Neuron (in vitro differentiated cells): ENCODE measurements around the gene TRIOBP.
A peak's percentile ranks its signal among the peaks of the same experiment; 100 is the strongest.

Experiments used
- H2AFZ ChIP-seq: one replicate; pipeline ENCODE4 v1.6.1; 2013; ENCODE audit warnings: low read depth, mild to moderate bottlenecking, inconsistent platforms, low read length, moderate library complexity
- H3K27me3 ChIP-seq: one replicate; pipeline ENCODE4 v1.6.1; 2013; ENCODE audit warnings: low read length; ENCODE audit not compliant: insufficient read depth
- H3K36me3 ChIP-seq: one replicate; pipeline ENCODE4 v1.6.1; 2013; ENCODE audit warnings: low read length; ENCODE audit not compliant: insufficient read depth
- H3K4me1 ChIP-seq: one replicate; pipeline ENCODE4 v1.6.1; 2013; ENCODE audit warnings: low read length; ENCODE audit not compliant: insufficient read depth
- H3K4me3 ChIP-seq: 2 replicates; pipeline ENCODE4 v1.5.1; 2013; ENCODE audit warnings: mild to moderate bottlenecking, low read length, moderate library complexity
- H3K9me3 ChIP-seq: one replicate; pipeline ENCODE4 v1.6.1; 2013; ENCODE audit warnings: low read length

The TRIOBP gene

DNA sequence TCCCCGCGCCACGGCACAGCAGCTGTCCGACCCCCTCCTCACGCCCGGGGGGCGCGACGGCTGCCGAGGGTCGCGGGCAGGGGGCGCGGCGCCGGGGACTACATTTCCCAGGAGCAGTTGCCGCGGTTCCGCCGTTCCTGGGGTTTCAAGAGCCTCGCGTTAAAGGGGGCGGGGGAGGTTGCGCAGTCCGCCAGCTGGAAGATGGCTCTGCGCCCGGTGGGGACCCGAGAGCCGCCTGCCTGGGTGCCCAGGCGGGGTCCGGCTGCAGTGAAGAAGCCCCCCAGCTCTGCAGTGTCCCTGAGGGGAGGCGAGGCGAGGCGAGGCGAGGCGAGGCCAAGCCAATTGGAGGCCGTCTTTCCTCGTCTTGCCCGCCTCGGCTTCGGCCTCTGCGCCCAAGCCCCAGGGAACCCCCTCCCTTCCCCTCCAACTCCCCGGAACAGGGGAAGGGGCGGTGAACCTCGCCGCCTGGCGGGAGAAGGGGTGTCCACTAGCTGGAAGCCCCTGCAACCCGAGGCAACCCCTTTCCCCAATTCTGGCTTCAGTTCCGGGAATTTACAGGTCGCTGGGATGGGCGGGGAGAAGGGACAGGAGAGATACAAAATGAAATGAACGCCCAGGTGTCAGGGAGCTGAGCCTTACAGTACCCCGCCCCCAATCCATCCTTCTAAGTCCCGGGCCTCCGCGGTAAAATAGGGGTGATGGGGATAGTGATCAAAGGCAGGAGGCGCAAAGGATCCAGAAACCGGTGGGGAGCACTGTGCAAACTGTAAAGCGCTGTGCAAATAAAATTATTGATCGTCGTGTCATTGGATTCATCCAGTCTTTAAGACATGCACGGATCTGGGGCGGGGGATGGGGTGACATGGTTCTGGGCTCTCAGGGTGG lies 105.7 kb downstream of the TRIOBP start:
- H3K4me3 ChIP-seq: peak overlapping the region; percentile 98
- H2AFZ ChIP-seq: peak overlapping the region; percentile 97
- no peaks in the 10 kb centered on the region for H3K9me3 ChIP-seq
- peaks cover 22% of the 10 kb centered on the region for H3K4me1 ChIP-seq
- H3K36me3 ChIP-seq: no peaks in the 10 kb centered on the region
- peaks cover 2% of the 10 kb centered on the region for H3K27me3 ChIP-seq

DNA sequence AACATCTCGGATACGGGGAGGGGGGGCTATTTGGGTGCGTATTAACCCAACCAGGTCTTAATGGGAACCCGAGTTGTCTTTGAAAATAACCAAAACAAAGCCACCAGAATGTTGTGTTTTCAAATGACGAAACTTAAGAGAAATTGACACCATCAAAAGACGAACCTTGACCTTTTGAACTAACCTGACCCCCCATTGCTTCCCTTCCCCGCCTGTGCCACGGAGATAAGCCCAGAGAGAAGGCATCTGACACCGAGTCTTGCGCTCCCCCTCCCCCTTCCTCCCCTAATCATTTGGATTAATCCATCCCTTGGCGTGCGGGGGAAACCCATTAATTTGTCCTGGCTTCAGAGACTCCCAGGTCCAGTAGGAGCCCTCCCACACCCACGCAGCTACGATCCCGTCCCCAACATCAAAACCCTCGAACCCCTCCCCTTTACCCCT lies 106.4 kb downstream of the TRIOBP start:
- H3K4me3 ChIP-seq: peak overlapping the region; percentile 98
- no peaks in the 10 kb centered on the region for H3K36me3 ChIP-seq
- no peaks in the 10 kb centered on the region for H3K9me3 ChIP-seq
- peak overlapping the region; percentile 20 for H2AFZ ChIP-seq
- no peaks in the 10 kb centered on the region for H3K27me3 ChIP-seq
- H3K4me1 ChIP-seq: peaks cover 25% of the 10 kb centered on the region

DNA sequence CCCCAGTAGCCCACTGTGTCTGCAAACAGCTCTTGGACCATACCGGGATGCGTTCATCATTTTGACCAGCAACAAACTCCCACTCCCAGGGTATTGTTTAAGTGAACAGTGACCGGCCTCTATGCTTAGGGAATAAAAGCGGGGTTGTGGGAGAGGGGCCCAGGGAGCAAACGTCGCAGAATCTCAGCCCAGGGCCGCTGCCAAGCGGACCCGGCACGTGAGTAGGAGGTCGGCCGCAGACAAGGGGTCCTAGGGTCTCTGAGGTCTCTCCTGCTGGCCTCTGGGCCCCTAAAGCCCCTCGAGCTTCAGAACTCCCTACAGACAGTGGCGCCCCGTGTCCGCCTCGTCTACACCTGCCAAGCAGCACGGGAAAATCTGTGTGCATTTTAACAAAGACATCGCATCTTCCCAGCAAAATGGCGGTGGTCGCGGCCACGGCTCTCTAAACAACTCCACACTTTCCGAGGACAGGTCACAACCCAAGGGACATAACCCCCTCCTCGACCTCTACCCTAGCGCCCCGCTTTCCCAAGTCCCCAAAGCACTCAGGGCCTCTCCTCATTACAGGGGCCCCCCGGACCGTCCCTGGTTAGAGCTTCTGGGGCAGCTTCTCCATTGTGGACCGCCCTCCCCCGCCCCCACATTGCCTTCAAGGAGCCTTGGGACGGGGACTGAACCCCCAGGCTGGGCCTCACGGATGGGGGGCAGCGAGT lies 106.9 kb downstream of the TRIOBP start:
- peak overlapping the region; percentile 98 for H3K4me3 ChIP-seq
- H3K4me1 ChIP-seq: peaks cover 29% of the 10 kb centered on the region
- H3K27me3 ChIP-seq: no peaks in the 10 kb centered on the region
- no peaks in the 10 kb centered on the region for H3K9me3 ChIP-seq
- no peaks in the 10 kb centered on the region for H3K36me3 ChIP-seq
- peak overlapping the region; percentile 20 for H2AFZ ChIP-seq

DNA sequence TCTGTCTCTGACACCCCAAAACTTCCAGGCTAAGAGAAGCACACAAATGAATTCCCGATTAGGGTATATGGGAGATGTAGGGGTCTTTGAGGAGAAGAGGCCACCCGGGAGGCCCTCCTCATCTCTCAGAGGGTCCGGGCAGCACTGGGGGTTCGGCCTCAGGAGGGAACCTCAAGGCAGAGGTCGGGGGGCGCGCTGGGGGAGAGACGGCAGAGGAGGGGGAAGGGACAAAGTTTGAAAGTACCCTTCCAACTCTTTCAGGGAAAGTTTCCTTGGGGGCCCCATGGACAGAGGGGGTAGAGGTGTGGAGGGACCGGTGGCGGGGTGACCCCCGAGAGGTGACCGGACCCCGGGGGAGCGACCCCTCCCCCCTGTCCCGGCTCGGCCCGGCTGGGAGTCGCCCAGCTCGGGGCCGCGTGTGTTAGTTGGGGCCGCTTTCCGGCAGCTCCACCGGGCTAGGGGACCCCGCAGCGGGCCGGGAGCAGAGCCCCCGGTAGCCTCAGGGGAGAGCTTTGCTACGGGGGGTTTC lies 107.6 kb downstream of the TRIOBP start:
- H3K4me3 ChIP-seq: peak overlapping the region; percentile 98
- H3K4me1 ChIP-seq: peaks cover 35% of the 10 kb centered on the region
- no peaks in the 10 kb centered on the region for H3K36me3 ChIP-seq
- H3K9me3 ChIP-seq: no peaks in the 10 kb centered on the region
- peak overlapping the region; percentile 13 for H2AFZ ChIP-seq
- no peaks in the 10 kb centered on the region for H3K27me3 ChIP-seq

DNA sequence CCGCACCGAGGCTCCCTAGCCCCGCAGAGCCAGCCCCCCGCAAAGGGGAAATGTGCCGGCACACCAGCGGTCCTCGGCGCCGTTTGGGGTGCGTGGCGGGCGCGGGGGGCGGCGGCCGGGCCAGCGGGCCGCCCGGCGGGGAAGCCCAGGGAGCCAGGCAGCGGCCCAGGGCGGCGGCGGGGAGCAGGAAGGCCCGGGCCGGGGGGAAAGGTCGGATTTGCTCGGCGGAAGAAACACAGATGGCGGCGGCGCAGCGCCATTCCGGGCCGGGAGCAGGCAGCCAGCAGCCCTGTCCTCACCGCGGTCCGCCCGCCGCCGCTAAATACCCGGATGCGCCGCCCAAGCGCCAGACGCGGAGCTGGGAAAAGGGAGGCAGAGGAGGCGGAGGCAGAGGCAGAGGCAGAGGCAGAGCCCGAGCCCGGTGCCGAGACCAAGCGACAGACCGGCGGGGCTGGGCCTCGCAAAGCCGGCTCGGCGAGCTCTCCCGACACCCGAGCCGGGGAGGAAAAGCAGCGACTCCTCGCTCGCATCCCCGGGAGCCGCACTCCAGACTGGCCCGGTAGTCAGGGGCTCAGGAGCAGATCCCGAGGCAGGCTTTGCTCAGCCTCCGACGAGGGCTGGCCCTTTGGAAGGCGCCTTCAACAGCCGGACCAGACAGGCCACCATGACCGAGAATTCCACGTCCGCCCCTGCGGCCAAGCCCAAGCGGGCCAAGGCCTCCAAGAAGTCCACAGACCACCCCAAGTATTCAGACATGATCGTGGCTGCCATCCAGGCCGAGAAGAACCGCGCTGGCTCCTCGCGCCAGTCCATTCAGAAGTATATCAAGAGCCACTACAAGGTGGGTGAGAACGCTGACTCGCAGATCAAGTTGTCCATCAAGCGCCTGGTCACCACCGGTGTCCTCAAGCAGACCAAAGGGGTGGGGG lies 108.3 kb downstream of the TRIOBP start:
- no peak overlapping the region for H2AFZ ChIP-seq
- H3K4me3 ChIP-seq: peak overlapping the region; percentile 98
- no peaks in the 10 kb centered on the region for H3K9me3 ChIP-seq
- H3K36me3 ChIP-seq: no peaks in the 10 kb centered on the region
- H3K4me1 ChIP-seq: peaks cover 35% of the 10 kb centered on the region
- H3K27me3 ChIP-seq: no peaks in the 10 kb centered on the region

DNA sequence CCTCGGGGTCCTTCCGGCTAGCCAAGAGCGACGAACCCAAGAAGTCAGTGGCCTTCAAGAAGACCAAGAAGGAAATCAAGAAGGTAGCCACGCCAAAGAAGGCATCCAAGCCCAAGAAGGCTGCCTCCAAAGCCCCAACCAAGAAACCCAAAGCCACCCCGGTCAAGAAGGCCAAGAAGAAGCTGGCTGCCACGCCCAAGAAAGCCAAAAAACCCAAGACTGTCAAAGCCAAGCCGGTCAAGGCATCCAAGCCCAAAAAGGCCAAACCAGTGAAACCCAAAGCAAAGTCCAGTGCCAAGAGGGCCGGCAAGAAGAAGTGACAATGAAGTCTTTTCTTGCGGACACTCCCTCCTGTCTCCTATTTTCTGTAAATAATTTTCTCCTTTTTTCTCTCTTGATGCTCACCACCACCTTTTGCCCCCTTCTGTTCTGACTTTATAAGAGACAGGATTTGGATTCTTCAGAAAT lies 109.0 kb downstream of the TRIOBP start:
- Histone ChIP-seq H2AFZ (no peak overlapping the region), H3K27me3 (no peaks in the 10 kb centered on the region), H3K36me3 (no peaks in the 10 kb centered on the region), H3K4me3 (peak overlapping the region; percentile 98), H3K9me3 (no peaks in the 10 kb centered on the region), H3K4me1 (peaks cover 35% of the 10 kb centered on the region)

DNA sequence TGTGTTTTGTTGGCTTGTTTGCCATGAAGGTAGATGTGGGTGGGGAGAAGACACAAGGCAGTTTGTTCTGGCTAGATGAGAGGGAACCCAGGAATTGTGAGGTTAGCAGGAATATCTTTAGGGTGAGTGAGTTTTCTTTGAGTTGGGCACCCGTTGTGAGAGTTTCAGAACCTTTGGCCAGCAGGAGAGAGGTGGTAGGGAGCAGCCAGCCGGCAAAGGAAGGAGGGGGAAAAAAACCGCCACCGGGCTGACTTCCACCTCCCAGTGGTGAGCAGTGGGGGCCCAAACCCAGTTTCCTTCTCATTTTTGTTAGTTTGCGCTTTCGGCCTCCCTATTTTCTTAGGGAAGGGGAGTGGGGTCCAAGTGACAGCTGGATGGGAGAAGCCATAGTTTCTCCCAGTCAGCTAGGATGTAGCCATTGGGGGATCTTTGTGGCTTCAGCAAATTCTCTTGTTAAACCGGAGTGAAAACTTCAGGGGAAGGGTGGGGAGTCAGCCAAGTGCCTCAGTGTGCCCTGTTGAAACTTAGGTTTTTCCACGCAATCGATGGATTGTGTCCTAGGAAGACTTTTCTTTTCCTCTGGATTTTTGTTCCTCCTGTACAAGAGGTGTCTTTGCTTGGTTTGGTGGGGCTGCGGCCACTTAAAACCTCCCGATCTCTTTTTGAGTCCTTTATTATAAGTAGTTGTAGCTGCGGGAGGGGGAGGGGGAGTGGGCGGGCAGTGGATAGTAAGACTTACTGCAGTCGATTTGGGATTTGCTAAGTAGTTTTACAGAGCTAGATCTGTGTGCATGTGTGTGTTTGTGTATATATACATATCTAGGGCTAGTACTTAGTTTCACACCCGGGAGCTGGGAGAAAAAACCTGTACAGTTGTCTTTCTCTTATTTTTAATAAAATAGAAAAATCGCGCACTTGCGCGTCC lies 109.8 kb downstream of the TRIOBP start:
- Histone ChIP-seq H3K4me3 (peak overlapping the region; percentile 98), H3K9me3 (no peaks in the 10 kb centered on the region), H3K27me3 (no peaks in the 10 kb centered on the region), H3K36me3 (no peaks in the 10 kb centered on the region), H3K4me1 (peaks cover 35% of the 10 kb centered on the region), H2AFZ (no peak overlapping the region)

DNA sequence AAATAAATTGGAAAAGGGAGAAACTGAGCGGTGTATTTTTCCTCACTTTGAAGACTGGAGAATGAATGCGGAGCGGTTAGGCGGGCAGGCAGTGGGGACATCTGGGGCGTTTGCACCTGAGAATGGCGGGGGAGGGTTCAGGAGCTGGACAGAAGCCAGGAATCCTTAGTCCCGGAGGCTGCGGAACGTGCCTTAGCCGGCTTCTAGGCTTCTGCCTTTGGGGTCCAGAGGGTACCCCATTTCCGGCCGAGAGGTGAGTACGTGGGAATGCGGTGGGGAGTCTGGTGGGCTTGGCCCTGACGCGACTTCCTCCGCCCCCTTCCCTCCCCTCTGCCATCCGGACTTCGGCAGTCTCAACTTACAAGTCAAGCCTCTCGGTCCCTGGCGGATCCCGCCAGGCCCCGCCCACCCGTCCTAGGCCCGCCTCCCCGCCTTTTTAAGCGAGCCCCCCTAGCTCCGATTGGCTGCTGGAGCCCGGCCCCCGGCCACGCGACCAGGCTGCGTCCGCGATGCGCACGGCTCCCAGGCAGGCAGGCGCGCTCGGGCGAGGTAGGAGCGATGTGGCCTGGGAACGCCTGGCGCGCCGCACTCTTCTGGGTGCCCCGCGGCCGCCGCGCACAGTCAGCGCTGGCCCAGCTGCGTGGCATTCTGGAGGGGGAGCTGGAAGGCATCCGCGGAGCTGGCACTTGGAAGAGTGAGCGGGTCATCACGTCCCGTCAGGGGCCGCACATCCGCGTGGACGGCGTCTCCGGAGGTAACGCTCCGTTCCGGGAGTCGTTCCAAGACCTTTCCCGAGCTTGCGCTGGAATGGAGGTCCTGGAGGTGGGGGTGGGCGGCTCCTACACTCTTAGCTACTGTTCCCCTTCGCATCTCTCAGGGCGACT lies 110.8 kb downstream of the TRIOBP start, which contains the start of gene GCAT:
GCAT (plus strand) TSS at position 525 of the 884 bp plus-strand sequence; CDS start at position 559, 34 bp downstream.
- Histone ChIP-seq H3K27me3 (no peaks in the 10 kb centered on the region), H2AFZ (peak within 1 kb of the TSS; percentile 71), H3K4me1 (peaks cover 33% of the 10 kb centered on the region), H3K4me3 (peak within 1 kb of the TSS; percentile 98), H3K36me3 (no peaks in the 10 kb centered on the region), H3K9me3 (no peaks in the 10 kb centered on the region)

DNA sequence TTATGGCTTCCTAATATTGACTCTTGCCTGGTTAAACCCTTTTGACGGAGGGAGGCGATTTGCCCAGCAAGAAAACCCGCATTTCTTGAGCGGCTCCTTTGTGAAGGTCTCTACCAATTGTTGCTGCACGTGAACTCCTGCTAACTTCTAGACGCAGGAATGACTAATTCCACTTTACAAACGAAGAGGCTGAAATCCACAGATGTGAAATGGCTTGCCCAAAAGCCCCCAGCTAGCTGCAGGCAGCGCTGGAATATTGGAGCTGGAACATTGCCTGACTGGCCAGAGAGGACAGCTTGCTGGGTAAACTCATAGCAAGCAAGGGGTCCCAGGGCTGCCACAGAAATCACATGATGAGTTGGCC lies 111.4 kb downstream of the TRIOBP start:
- Histone ChIP-seq H2AFZ (peak overlapping the region; percentile 71), H3K9me3 (no peaks in the 10 kb centered on the region), H3K27me3 (no peaks in the 10 kb centered on the region), H3K4me3 (peak overlapping the region; percentile 98), H3K36me3 (peaks cover 1% of the 10 kb centered on the region), H3K4me1 (peaks cover 27% of the 10 kb centered on the region)

DNA sequence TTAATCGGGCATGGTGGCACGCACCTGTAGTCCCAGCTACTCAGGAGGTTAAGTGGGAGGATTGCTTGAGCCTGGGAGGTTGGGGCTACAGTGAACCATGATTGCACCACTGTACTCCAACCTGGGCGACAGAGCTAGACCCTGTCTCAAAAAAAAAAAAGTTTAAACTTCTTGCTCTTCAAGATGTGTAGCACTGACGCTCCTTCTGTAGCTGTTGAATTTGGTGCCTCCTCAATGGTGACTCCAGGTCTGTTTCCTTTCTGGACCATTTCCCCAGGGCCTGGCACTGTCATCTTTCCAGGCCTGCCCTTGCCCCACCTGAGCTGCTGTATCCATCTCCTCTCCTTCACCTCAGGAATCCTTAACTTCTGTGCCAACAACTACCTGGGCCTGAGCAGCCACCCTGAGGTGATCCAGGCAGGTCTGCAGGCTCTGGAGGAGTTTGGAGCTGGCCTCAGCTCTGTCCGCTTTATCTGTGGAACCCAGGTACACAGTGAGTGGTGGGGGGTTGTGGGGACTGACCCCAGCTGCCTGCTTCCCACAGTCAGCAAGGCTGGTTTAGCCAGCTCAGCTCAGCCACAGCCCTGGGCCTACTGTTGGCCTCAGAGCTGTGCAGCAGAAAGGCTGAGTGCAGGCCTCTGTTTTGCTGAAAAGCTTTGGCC lies 113.0 kb downstream of the TRIOBP start:
- peaks cover 12% of the 10 kb centered on the region for H3K36me3 ChIP-seq
- no peak overlapping the region for H2AFZ ChIP-seq
- no peaks in the 10 kb centered on the region for H3K27me3 ChIP-seq
- H3K9me3 ChIP-seq: no peaks in the 10 kb centered on the region
- H3K4me3 ChIP-seq: no peak overlapping the region
- peaks cover 22% of the 10 kb centered on the region for H3K4me1 ChIP-seq
